ENCODE measurements around the gene CLCN1. TPM values are rescaled to one million over a fixed set of nuclear protein-coding genes. Genes with fewer than 3 reads are reported as not detected.
A peak's percentile ranks its signal among the peaks of the same experiment; 100 is the strongest.

Gene CLCN1
- total RNA-seq, 1 experiment from 2014 or later, result 0.13 TPM

GRCh38 chr7:143387156-143387975 is 71.5 kb downstream of the CLCN1 start:
- no peak overlapping the region for H2BK12ac ChIP-seq (ENCODE audit: insufficient read length, low read depth, low read length)
- H2BK120ac ChIP-seq (ENCODE audit: low read depth, low read length, poor library complexity, severe bottlenecking), result no peak overlapping the region
- no peaks in the 10 kb centered on the region for H3K27me3 ChIP-seq (ENCODE audit: insufficient read depth, low read length)
- no peaks in the 10 kb centered on the region for H3K9me3 ChIP-seq (ENCODE audit: control insufficient read depth, low read depth, low read length)
- Mint-ChIP-seq H3K27ac (peak overlapping the region in 2 of 3 experiments; percentile 43 to 82; a peak in 2 of 7 replicates), H3K9me3 (no peaks in the 10 kb centered on the region), H3K4me1 (peaks cover 12% of the 10 kb centered on the region in 2 experiments), H3K36me3 (ENCODE audit: insufficient read depth in 1 of 3, low read depth in 3 of 3) (peaks cover 32 to 46% (median 46%) of the 10 kb centered on the region in 3 experiments), H3K4me3 (no peak overlapping the region), H3K27me3 (ENCODE audit: low read depth) (no peaks in the 10 kb centered on the region; the same call in 1 of the 2 replicates)
- H2BK5ac ChIP-seq (ENCODE audit: insufficient read length, low read length), result no peak overlapping the region
- H4K91ac ChIP-seq (ENCODE audit: insufficient read length, low read depth, low read length), result no peak overlapping the region
- DNase-seq, result peak; percentile 59
- no peak overlapping the region for H3K23ac ChIP-seq (ENCODE audit: insufficient read length, low read depth, low read length)
- H3T11ph ChIP-seq (ENCODE audit: low read length), result no peak overlapping the region
- no peak overlapping the region for H3K18ac ChIP-seq (ENCODE audit: insufficient read length, low read depth, low read length)
- no peak overlapping the region for H4K5ac ChIP-seq (ENCODE audit: insufficient read length, low read depth, low read length)
- H2BK20ac ChIP-seq (ENCODE audit: low read depth, low read length, poor library complexity, severe bottlenecking), result no peak overlapping the region
- TF ChIP-seq CTCF (conservative IDR thresholded peaks at IDR 0.05), result peak; percentile 50
- H3K4me1 ChIP-seq (ENCODE audit: insufficient read depth, low read length), result peaks cover 5% of the 10 kb centered on the region; the same call in 1 of the 2 replicates
- H3K23me2 ChIP-seq (ENCODE audit: insufficient read length, low read depth, low read length, poor library complexity, severe bottlenecking), result peaks cover under 1% of the 10 kb centered on the region
- no peak overlapping the region for H3K27ac ChIP-seq (ENCODE audit: insufficient read length, low read depth, low read length)
- no peak overlapping the region for H3K4ac ChIP-seq (ENCODE audit: low read depth, low read length)
- peaks cover 3% of the 10 kb centered on the region for H3K79me1 ChIP-seq (ENCODE audit: insufficient read depth, low read depth, low read length, poor library complexity, severe bottlenecking)
- peaks cover 2% of the 10 kb centered on the region for H4K20me1 ChIP-seq (ENCODE audit: control insufficient read depth, insufficient read depth, insufficient read length)
- no peak overlapping the region for H3K4me2 ChIP-seq (ENCODE audit: insufficient read depth, insufficient read length, low read length)
- no peak overlapping the region for H2AK5ac ChIP-seq (ENCODE audit: insufficient read length, low read length)
- WGBS (ENCODE audit: extremely low coverage, insufficient read length, low lambda C conversion rate), result no CpG with 5 or more reads among the region's 23 CpGs
- H3K79me2 ChIP-seq (ENCODE audit: insufficient read depth, low read length), result peaks cover 14% of the 10 kb centered on the region; the same call in 1 of the 2 replicates
- no peak overlapping the region for H3K14ac ChIP-seq (ENCODE audit: insufficient read depth, low read length)
- no peak overlapping the region for H4K8ac ChIP-seq (replicated peaks; ENCODE audit: insufficient read length, low read depth, low read length)
- no peak overlapping the region for H2AFZ ChIP-seq (ENCODE audit: low read length)
- H2BK15ac ChIP-seq (ENCODE audit: low read depth, low read length), result no peak overlapping the region
- H3K9ac ChIP-seq (ENCODE audit: extremely low read depth, insufficient read length, low read length), result no peak overlapping the region
- no peak overlapping the region for H3K56ac ChIP-seq (ENCODE audit: insufficient read length, low read depth, low read length)
